DMS 273 treated with DMSO at 0.1 percent for 48 hours (cell line): ENCODE data around the gene C16orf95.
"Not testable (repeated sequence)": the region's sequence is repeated elsewhere in the genome, so short reads cannot be mapped to it uniquely, and the experiment has no call there.

Experiments
- DNase-seq: peaks from one replicate; lab custom pipeline; 2025; lab: John Stamatoyannopoulos, UW

The C16orf95 gene

GRCh38 chr16:87286839-87287626, 30.2 kb downstream of the C16orf95 start:
- DNase-seq, result no peak

- DNase-seq, result no peak
Measured at GRCh38 chr16:87284183-87284582, 33.0 kb downstream of the C16orf95 start.

GRCh38 chr16:87279094-87279658, 38.0 kb downstream of the C16orf95 start:
- no peak for DNase-seq

GRCh38 chr16:87278191-87279093, 38.8 kb downstream of the C16orf95 start:
- DNase-seq, result no peak

- no peak for DNase-seq
Measured at GRCh38 chr16:87276924-87277323, 40.3 kb downstream of the C16orf95 start.

- no peak for DNase-seq
Measured at GRCh38 chr16:87276091-87276701, 41.0 kb downstream of the C16orf95 start.

GRCh38 chr16:87274794-87275193, 42.4 kb downstream of the C16orf95 start:
- no peak for DNase-seq

GRCh38 chr16:87273471-87274030, 43.6 kb downstream of the C16orf95 start:
- no peak for DNase-seq

- DNase-seq, result no peak
Measured at GRCh38 chr16:87271256-87271655, 45.9 kb downstream of the C16orf95 start.

GRCh38 chr16:87267566-87267965, 49.6 kb downstream of the C16orf95 start:
- no peak for DNase-seq

GRCh38 chr16:87266846-87267245, 50.3 kb downstream of the C16orf95 start:
- no peak for DNase-seq

- DNase-seq, result no peak
Measured at GRCh38 chr16:87265261-87265660, 51.9 kb downstream of the C16orf95 start.

- no peak for DNase-seq
Measured at GRCh38 chr16:87264634-87265033, 52.6 kb downstream of the C16orf95 start.

GRCh38 chr16:87263418-87264052, 53.7 kb downstream of the C16orf95 start:
- DNase-seq, result no peak

GRCh38 chr16:87259431-87259830, 57.8 kb downstream of the C16orf95 start:
- no peak for DNase-seq

GRCh38 chr16:87258653-87259052, 58.5 kb downstream of the C16orf95 start:
- DNase-seq, result not testable (repeated sequence)

GRCh38 chr16:87255866-87256265, 61.3 kb downstream of the C16orf95 start:
- DNase-seq, result no peak

GRCh38 chr16:87254734-87255133, 62.5 kb downstream of the C16orf95 start:
- no peak for DNase-seq

- DNase-seq, result no peak
Measured at GRCh38 chr16:87254296-87254695, 62.9 kb downstream of the C16orf95 start.

GRCh38 chr16:87253536-87253935, 63.7 kb downstream of the C16orf95 start:
- DNase-seq, result no peak
